Muscle layer of duodenum (tissue), 2 donors: ENCODE measurements around the gene TCL1A.
"Not testable (repeated sequence)": the region's sequence is repeated elsewhere in the genome, so short reads cannot be mapped to it uniquely, and the experiment has no call there.

ENCODE experiments used
- H3K27ac ChIP-seq: one replicate; pipeline ENCODE4 v1.7.0; 2013; ENCODE audit warnings: mild to moderate bottlenecking, low read length
- H3K27me3 ChIP-seq: one replicate; pipeline ENCODE4 v1.7.0; 2013; ENCODE audit warnings: low read depth, mild to moderate bottlenecking, control low read depth, low read length
- H3K36me3 ChIP-seq, 2 donors: one replicate each; pipeline ENCODE4 v1.7.0; 2013; ENCODE audit warnings: low read length in 2 of 2, control low read depth in 1 of 2, mild to moderate bottlenecking in 1 of 2; ENCODE audit not compliant: insufficient read depth in 2 of 2, control insufficient read depth in 1 of 2
- H3K4me1 ChIP-seq, 2 donors: one replicate each; pipeline ENCODE4 v1.7.0; 2013; ENCODE audit warnings: low read length in 2 of 2, mild to moderate bottlenecking in 2 of 2, control low read depth in 1 of 2, moderate library complexity in 1 of 2; ENCODE audit not compliant: insufficient read depth in 2 of 2, control insufficient read depth in 1 of 2
- H3K4me3 ChIP-seq, 2 donors: one replicate each; pipeline ENCODE4 v1.7.0; 2013; ENCODE audit warnings: low read length in 2 of 2, low read depth in 1 of 2, mild to moderate bottlenecking in 1 of 2
- H3K9me3 ChIP-seq, 2 donors: one replicate each; pipeline ENCODE4 v1.7.0; 2013; ENCODE audit warnings: low read length in 2 of 2, control low read depth in 1 of 2, mild to moderate bottlenecking in 1 of 2; ENCODE audit not compliant: control insufficient read depth in 1 of 2
- donor health status: healthy.

The TCL1A gene

DNA sequence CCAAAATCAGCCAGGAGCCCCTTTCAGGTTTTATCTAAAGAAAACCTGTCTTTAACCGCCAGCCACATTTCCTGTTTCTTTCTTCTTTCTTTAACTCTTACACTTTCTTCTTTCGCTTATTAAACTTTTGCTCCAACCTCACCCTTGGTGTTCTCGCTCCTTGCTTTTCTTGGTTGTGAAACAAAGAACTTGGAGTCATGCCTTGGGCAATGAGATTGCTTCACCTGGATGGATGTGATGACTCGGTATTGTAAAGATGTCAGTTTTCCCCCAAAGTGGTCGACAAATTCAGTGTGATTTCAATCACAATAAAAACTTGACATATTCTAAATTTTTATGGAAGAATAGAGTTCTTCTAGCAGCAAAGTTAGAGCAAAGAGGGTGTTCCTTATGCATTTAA, 16.2 kb upstream of the TCL1A start:
- H3K36me3 ChIP-seq: no peaks in the 10 kb centered on the region
- no peaks in the 10 kb centered on the region for H3K4me1 ChIP-seq
- H3K9me3 ChIP-seq: no peaks in the 10 kb centered on the region
- H3K4me3 ChIP-seq: no peak overlapping the region
- H3K27me3 ChIP-seq: no peaks in the 10 kb centered on the region
- no peak overlapping the region for H3K27ac ChIP-seq

DNA sequence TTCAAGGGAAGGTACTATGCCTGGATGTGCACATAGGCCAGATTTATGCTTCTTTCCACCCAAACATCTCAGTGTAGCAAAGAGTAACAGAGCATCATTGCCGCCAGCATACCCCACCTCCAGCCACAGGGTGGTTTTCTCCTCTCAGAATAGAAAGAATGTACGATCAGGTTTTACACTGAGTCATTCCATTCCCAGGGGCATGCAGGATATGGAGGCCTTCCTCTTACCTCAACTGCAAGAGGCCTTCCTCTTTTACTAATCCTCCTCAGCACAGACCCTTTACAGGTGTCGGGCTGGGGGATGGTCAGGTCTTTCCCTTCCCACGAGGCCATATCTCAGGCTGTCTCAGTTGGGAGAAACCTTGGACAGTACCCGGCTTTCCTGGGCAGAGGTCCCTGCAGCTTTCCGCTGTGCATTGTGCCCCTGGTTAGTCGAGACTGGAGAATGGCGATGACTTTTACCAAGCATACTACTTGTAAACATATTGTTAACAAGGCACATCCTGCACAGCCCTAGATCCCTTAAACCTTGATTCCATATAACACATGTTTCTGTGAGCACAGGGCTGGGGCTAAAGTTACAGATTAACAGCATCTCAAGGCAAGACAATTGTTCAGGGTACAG, 15.6 kb upstream of the TCL1A start:
- not testable (repeated sequence) for H3K4me1 ChIP-seq, H3K9me3 ChIP-seq, H3K4me3 ChIP-seq, H3K27me3 ChIP-seq, H3K36me3 ChIP-seq, H3K27ac ChIP-seq

GRCh38 chr14:95727056-95727700, 13.3 kb upstream of the TCL1A start:
- Histone ChIP-seq H3K36me3 (no peaks in the 10 kb centered on the region), H3K4me1 (no peaks in the 10 kb centered on the region), H3K27ac (no peak overlapping the region), H3K27me3 (no peaks in the 10 kb centered on the region), H3K9me3 (peaks cover 0 to 13% of the 10 kb centered on the region in 2 donors), H3K4me3 (no peak overlapping the region)

DNA sequence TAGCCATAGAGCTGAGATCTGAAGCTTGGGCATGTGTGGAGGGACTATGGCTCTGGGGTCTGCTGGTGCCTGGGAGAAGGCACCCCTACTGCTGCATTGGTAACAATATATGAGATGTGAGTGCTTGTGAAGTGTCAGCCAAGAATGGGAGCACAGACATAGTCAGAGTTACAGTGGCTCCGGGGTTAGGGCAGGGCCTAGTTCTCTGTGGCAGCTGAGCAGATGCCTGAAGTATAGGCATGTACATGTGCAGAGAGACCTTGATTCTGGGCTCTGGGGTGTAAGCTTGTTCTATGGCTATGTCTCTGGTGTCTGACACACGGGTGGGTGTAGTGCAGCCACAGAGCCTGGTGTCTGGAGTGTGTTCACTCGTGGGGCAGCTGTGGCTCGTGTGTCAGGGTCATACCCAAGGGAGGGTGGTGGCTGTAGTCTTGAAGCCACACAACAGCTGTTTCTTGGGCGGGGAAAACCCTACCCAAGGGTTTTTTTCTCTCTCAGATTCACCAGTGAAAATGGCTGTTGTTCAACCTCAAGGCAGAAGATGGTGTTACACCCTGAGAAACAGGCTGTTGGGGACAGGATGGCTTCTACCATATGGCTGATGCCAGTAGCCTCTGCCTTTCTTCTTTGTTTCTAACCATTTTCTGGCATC, 11.9 kb upstream of the TCL1A start:
- Histone ChIP-seq H3K27ac (no peak overlapping the region), H3K4me3 (no peak overlapping the region), H3K4me1 (no peaks in the 10 kb centered on the region), H3K36me3 (no peaks in the 10 kb centered on the region), H3K27me3 (no peaks in the 10 kb centered on the region), H3K9me3 (peaks cover 0 to 13% of the 10 kb centered on the region in 2 donors)

DNA sequence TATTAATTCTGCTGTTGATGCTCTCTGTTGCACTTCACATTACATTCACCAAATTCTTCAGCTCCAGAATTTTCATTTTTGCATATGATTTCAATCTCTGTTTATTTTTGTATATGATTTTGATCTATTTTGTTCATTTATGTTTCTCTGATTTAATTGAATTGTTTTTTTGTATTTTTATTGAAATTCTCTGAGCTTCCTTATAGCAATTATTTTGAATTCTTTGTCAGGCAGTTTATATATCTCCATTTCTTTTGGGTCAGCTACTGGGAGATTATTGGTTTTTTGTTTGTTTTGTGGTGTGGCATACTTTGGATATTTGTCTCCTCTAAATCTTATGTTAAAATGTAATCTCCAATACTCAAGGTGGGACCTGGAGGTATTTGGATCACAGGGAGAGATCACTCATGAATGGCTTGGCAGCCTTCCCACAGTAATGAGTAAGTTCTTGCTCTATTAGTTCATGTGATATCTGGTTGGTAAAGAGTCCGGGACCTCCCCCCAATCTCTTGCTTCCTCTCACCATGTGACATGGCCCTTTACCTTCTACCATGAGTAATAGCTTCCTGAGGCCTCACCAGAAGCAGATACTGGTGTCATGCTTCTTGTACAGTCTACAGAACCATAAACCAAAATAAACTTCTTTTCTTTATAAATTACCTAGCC, 8.7 kb upstream of the TCL1A start:
- Histone ChIP-seq H3K27me3 (no peaks in the 10 kb centered on the region), H3K27ac (no peak overlapping the region), H3K4me3 (no peak overlapping the region), H3K4me1 (no peaks in the 10 kb centered on the region), H3K9me3 (peaks cover 0 to 13% of the 10 kb centered on the region in 2 donors), H3K36me3 (no peaks in the 10 kb centered on the region)

- Histone ChIP-seq H3K36me3 (no peaks in the 10 kb centered on the region), H3K4me3 (no peak overlapping the region), H3K9me3 (no peaks in the 10 kb centered on the region), H3K27ac (no peak overlapping the region), H3K27me3 (peaks cover 5% of the 10 kb centered on the region), H3K4me1 (no peaks in the 10 kb centered on the region)
Observed at GRCh38 chr14:95712398-95712797, 1.5 kb downstream of the TCL1A start.

DNA sequence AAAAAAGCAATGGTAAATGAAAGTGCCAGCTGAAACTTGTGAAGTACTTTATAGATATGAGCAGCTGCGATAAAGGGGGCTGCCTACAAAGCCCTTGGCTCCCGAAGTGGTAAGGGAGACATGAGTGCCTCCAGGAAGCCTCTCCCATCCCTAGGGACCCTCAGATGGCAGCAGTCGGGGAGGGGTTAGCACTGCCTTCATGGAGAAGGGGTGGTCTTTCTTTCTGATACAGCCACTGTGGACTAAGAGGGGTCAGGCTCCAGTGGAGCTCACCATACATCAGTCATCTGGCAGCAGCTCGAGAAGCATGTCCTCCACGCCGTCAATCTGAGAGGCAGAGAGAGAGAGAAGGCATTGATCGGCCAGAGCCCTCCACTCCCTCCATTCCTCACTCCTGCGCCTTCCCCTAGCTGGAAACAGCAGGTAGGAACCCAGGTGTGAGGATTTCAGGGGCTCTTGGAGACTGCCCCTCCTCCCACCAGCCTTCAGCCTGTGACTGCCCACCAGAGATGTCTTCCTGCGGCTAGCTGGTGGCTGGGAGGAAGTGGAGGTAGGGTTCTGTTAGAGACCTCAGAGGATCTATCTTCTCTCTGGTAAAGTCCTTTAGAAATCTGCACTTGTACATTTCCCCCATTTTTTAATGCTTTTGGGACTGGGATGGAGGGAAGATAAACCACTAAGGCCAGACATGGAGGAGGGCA, 2.3 kb downstream of the TCL1A start:
- H3K36me3 ChIP-seq: no peaks in the 10 kb centered on the region
- no peak overlapping the region for H3K27ac ChIP-seq

GRCh38 chr14:95710106-95710505, 3.8 kb downstream of the TCL1A start:
- no peak overlapping the region for H3K4me3 ChIP-seq
- no peak overlapping the region for H3K27ac ChIP-seq
- peaks cover 5% of the 10 kb centered on the region for H3K27me3 ChIP-seq
- H3K4me1 ChIP-seq: no peaks in the 10 kb centered on the region
- H3K9me3 ChIP-seq: no peaks in the 10 kb centered on the region
- H3K36me3 ChIP-seq: no peaks in the 10 kb centered on the region

More for the DNA sequence above, 2.3 kb downstream of the TCL1A start:
- Histone ChIP-seq H3K4me3 (no peak overlapping the region), H3K27me3 (peaks cover 5% of the 10 kb centered on the region), H3K9me3 (no peaks in the 10 kb centered on the region), H3K4me1 (no peaks in the 10 kb centered on the region)

DNA sequence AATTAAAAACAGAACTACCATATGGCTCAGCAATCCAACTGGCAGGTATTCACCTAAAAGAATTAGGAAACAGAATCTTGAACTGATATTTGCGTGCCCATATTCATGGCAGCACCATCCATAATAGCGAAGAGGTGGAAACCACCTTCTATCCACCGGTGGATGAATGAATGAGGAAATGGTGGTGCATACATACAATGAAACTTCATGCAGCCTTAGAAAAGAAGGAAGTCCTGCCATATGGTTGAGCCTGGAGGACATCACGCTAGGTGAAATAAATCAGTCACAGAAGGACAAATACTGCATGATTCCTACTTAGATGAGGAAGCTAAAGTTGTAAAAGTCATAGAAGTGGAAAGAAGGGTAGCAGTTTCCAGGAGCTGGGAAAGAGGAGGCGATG, 6.6 kb downstream of the TCL1A start:
- Histone ChIP-seq H3K27me3 (no peaks in the 10 kb centered on the region), H3K36me3 (no peaks in the 10 kb centered on the region), H3K27ac (no peak overlapping the region), H3K4me1 (no peaks in the 10 kb centered on the region), H3K4me3 (no peak overlapping the region), H3K9me3 (no peaks in the 10 kb centered on the region)

DNA sequence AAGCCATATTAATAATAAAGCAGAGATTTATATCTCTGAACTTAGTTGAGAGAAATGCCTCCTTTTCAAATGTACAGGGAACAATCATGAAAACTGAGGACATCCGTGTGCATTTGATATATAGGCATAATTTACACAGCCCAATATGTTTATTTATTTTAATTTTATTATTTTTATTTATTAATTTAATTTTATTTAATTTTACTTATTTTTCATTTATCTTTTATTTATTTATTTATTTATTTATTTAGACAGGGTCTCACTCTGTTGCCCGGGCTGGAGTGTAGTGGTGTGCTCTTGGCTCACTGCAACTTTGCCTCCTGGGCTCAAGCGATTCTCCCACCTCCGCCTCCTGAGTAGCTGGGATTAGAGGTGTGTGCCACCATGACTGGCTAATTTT, 8.4 kb downstream of the TCL1A start:
- Histone ChIP-seq H3K27ac (no peak overlapping the region), H3K36me3 (no peaks in the 10 kb centered on the region), H3K27me3 (no peaks in the 10 kb centered on the region), H3K4me3 (no peak overlapping the region), H3K9me3 (no peaks in the 10 kb centered on the region), H3K4me1 (no peaks in the 10 kb centered on the region)

DNA sequence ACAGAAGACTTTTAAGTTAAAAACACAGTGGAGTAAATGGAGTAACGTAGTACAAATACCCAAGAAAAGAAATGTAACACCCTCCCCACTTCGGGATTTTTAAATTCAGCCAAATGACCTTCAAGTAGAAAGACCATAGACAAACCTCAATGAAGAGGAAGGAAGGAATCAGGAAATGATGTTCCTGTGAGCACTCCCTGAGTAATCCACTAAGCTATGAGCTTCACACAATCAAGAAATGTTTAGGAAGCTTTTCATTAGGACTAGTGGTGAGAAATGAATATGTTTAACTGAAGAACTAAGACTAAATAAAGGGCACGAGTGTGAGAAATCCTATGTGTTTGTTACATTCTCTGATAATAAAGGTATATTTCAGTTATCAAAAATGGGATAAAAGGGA, 10.1 kb downstream of the TCL1A start:
- Histone ChIP-seq H3K9me3 (no peaks in the 10 kb centered on the region), H3K36me3 (no peaks in the 10 kb centered on the region), H3K27ac (no peak overlapping the region), H3K27me3 (no peaks in the 10 kb centered on the region), H3K4me3 (no peak overlapping the region), H3K4me1 (no peaks in the 10 kb centered on the region)
